GM19328 (cell line): Measurements from ENCODE around the gene TMED9.
"Not testable (repeated sequence)": the region's sequence is repeated elsewhere in the genome, so short reads cannot be mapped to it uniquely, and the experiment has no call there.

Experiments
- ATAC-seq: cut with Tn5 transposase; IDR thresholded peaks from one replicate; pipeline ENCODE4 v1.9.1; 2021; ENCODE audit warnings: mild to moderate bottlenecking, moderate library complexity; ENCODE audit not compliant: unreplicated experiment

Gene TMED9

DNA sequence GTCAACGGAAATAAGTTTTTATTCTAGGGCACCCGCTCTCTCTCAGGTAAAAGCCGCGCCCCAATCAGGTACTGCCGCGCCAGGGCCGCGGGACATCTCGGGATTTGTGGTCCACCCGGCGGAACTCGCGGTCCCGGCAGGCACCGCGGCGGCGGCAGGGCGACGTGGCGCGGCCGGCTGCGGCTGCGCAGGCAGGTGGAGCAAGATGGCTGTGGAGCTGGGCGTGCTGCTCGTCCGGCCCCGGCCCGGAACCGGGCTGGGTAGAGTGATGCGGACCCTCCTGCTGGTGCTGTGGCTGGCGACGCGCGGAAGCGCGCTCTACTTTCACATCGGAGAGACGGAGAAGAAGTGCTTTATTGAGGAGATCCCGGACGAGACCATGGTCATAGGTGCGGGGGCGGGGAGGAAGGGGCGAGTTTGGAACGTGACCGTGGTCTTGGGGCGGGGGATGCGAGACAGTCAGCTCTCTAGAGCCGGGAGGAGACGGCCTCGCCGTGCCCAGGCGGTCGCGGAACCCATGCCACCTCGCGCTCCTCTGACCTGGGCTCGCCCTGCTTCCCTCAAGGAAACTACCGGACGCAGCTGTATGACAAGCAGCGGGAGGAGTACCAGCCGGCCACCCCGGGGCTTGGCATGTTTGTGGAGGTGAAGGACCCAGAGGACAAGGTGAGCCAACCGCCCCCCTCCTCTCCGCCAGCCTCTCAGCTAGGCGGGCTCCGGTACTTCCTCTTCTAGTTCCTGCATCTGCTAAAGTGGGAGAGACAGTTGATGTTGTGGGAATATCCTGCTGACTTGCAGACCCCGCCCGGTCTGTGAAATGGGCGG lies at the start of gene TMED9:
Gene TMED9 (plus strand): TSS at position 194 of the 825 bp plus-strand sequence. CDS start 12 bp downstream, at position 206.
- ATAC-seq: peak; percentile 85

DNA sequence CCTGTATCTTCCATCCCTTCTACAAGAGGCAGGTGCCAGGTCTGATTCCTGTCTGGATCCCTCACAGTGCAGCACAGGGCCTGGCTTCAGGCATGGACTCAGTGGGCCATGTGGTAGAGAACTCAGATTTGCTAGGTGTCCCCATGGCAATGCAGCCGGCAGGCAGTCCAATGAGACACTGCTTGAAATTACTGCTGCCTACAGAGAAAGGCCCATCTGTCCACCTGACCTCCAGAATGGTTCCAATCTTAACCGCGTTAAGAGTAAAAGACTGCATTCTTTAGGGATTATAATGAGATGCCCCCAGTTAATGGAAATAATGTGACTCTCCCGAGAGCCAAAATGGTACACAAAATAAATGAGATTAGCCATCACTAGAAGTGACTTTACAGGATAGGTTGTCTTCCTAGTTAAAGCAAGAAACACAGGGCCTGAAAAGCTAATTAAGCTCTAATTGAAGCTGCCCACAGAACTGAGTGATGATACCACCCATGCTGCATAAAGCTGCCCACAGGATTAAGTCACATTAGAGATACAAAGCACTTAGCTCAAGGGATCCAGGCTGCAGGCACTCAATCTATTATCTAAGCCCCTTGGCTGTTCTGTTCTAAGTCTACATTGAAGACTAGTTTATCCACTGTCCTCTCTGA lies 49.1 kb upstream of the TMED9 start:
- ATAC-seq: no peak

DNA sequence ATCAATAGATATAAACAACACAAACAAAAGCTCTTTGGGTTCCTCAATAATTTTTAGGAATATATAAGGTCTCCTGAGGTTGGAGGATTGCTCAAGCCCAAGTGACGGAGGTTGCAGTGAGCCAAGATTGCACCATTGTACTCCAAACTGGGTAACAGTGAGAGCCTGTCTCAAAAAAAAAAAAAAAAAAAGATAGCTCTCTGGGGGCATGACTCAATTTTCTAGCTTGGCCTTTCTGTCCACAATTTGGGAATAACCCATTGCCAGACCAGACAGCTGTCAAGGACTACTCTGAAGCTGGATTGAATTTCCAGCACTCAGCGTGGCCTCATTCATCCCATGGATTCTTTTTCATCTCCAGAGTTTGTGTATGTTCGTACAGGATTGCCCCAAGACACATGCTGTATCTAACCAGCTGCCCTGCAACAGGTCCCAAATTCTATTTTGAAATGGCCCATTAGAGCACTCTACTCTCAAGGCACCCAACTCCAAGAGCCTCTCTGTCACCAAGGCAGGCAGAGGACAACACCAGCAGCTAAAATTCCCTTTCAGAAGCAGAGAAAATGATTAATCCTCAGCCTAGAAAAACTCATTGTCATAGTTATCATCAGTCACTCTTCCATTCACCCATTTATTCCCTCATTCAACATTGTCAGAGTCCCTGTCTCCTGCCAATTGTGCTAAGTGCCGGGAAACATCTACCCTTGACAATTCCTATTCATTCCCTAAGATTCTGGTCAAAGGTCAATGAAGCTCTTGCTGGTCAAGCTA lies 46.3 kb upstream of the TMED9 start:
- no peak for ATAC-seq

DNA sequence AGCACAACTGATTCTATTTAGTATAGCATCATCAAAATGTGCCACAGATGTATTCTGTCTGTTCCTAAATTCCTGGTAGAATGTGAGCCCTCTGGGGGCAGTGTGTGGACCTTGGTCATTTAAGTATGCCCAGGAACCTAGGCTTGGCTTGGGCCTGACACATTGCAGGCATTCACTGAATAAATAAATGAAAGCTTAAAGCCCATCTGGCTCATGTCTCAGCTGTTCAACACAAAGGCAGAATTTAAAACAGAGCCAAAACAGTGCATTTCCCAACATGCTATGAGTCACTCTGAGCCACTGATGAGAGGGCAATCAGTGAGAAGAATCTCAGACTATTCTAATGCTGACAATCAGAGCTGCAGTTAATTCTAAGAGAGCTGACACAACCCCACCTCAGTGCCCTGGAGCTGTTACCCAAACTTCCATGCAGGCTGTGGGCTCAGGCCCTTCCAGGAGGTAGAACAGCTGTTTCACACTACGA lies 45.7 kb upstream of the TMED9 start:
- no peak for ATAC-seq

DNA sequence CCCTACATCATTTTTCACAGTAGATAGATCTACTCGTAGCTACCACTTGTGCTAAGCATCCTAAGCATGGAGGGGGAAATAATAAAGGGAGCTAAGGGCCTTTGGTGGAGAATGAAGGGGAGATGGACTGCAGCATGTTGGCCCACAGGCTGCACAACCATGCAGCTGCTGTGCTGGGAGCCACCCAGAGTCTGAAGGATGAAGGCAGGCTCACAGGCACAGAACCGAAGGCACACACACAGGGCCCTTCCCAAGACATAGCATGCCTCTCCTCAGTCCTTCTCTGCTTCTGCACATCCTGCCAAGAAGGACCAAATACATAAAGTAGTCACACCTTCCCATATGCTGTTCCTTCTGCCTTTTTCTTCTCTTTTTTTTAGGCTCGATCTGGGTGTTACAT lies 44.3 kb upstream of the TMED9 start:
- no peak for ATAC-seq

DNA sequence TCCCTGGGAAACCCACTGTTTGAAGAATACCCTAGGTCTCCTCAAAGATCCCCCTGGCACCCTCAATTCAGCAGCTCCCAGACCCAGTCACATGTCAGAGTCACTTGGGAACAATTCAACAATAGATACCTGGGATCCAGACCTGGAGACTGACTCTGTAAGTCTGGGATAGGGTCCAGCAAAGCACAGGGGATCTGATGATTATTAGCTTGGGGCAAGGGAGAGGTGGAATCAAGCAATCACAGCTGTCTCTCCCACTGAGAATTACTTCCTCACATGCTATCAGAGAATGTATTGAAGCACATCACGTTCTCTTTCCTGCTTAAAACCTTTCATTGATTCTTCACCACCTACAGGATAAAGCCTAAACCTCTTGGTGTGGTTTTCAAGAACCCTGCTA lies 43.5 kb upstream of the TMED9 start:
- no peak for ATAC-seq

DNA sequence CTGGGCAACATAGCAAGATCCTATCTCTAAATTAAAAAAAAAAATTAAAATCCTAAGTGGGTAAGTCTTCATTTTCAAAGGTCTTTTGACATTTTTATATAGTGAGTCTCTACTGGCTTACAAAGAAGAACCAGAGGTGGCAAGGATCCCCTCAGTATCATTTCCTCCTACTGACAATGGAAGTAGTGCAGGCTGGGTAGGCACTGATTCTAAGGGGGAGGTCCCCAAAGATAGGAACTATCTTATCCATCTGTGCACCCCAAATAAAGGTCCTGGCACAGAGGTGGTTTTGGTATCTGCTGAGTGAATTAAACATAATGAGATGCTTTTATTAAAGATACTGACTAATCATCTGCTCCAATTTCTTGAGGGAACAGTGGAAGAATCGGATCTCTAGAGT lies 41.9 kb upstream of the TMED9 start:
- no peak for ATAC-seq

DNA sequence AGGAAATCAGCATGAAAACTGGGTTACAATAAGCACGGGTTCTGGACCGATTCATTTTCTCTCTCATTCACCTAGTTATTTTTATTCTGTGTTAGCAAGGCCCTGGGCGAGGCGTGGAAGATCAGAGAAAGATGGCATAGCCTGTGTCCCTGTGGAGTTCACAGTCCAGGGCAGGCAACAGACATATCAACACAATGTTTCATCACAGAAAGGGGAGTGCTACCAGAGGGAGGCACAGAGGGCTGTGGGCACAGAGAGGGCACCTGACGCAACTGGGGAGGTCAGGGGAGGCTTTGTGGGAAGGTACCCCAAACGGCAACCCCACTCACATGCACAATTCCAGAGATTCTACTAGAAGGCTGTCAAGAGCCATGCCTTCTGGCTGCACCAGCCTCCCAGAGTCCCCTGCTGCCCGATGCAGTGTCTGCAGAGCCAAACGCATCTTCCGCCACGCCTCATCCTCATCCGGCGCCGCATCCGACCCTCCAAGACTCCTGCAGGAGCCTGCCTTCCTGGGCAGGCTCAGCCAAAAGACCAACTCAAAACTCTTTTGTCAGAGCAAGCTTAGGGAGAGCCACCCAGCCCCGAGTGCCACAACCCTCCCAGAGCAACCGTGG lies 39.1 kb upstream of the TMED9 start:
- no peak for ATAC-seq

DNA sequence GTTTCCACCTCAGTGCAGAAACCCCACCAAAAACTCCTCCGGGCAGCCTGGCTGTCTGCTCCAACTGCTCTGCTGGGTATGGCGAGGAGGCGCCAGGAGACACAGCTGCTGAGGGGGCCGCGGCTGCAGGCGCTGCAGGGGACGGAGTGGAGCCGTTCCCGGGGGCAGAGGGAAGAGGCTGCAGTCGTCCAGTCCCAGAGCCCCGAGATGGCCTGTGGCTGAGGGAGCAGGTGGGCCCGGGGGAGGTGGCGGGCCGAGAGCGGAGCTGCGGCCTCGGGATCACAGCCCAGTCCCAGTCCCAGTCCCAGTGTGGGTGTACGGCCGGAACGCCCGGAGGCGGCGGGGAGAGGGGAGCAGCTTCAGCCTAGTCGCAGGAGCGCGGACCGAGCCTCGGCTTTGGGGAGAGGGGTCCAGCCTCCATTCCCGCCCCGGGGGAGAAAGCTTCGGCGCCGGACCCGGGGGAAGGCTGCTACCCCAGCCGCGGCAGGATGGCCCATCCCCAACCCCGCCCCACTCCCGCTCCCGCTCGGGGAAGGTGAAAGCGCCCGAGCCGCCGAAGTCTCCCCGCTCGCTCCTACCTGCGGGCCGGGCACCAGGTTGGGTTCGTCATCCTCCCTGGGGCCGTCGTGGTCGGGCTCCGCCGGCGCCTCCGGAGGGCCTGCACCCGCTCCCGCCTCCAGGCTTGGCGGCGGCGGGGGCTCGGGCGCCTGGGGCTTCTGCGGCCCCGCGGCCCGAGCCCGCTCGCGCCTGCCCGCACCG lies 38.2 kb upstream of the TMED9 start:
- peak; percentile 37 for ATAC-seq

DNA sequence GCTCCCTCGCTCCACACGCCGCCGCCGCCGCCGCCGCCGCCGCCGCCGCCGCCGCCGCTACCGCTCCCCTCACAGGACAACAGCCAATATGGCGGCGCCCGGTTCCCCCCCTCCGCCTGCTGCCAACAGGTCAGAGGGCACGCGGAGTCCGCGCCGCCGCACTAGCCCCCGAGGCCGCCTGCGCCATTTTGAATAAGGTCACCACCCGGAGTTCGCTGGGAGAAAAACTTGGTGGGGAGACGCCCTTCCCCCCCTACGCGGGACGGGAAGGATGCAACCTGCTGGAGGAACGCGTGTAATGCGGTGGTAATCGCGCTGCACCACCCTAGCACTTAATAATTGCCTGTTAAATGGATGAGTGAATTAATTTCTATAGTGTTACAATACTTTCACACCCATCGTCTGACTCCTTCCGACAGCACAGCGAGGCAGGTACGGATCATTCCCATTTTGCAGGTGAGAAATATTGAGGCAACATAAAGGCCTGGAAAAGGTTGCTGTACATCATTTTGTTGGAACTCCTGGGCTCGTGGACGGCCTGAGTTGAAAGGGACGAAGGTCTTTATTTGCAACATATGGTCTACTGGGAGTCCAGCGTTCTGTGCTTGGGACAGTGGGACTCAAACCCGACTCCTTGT lies 37.4 kb upstream of the TMED9 start, which contains the start of gene FAM193B:
Gene FAM193B (minus strand): TSS at position 90 of the 638 bp plus-strand sequence. CDS start 105 bp downstream, outside the sequence.
- peak; percentile 90 for ATAC-seq

DNA sequence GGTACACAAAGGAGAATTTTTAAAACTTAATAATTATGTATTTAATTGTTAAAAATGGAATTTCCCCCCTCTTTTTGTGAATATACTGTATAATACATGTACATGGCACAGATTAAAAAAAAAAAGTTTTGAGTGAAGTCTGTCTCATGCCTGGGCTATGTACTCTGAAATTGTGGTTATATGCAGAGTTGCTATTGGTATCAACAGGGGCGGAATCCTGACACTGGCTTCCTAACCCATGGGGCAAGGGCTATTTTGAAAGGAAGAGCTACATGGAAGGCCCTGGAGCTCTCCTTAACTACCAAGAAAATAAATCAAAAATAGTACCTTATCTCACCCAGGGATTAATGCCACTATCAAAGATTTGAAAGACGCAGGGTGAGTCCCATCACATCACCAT lies 36.8 kb upstream of the TMED9 start:
- ATAC-seq: no peak

DNA sequence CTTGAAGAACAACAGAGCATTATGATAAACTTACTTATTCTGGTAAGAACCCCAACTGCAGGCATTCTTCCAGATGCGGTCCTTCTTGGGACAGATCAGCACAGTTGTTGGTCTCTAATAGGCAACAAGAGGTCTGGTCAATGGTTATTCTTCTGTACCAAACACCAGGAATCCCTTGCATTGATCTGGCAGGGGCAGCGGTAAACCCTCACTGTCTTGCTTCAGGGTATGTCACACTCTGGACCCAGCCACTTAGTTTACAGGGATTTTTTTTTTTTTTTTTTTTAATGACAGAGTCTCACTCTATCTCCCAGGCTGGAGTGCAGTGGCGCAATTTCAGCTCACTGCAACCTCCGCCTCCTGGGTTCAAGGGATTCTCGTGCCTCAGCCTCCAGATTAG lies 36.3 kb upstream of the TMED9 start:
- no peak for ATAC-seq

DNA sequence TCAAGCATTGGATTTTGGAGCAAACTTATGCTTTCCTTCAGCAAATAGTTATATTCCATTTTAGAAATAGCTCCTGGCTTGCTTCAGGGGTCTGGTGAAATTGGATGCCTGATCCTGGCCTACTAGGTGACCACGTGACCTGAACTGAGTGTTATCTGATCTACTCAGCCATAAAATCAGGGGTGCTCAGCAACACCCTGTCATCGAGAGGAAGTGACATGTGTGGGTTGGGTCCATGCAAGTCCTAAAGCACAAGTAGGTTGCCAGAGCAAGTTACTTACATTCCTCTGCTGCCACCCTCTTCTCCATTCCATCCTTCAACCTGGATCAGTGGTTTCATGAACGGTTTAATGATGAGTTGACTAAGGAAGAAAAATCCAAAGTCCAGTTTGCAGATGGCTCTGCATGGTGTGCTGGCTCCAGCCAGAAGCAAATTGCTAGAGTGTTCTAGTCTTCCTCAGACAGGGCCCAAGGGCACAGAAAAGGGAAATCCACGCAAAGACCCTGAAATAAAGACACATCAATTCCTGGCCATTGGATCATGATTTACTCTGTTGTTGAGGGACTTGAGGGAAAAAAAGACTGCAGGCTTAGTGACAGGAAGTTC lies 34.9 kb upstream of the TMED9 start:
- no peak for ATAC-seq

DNA sequence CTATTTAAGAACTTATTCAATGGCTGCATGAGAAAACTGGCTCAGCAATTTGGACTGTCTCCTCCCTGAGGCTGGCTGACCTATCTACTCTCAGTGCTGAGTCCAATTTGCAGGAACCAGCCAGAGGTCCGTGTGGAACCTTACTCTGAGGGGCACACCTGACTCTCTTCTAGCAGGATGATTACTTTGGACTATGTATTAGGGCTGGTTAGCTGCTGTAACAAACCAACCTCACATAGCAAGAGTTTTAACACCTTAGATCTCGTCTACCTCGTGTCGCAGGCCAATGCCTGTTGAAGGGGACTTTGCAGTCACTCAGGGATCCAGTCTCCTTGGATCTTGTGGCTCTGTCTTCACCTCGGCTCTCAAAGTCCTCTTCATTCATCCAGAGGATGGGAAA lies 34.2 kb upstream of the TMED9 start:
- no peak for ATAC-seq

DNA sequence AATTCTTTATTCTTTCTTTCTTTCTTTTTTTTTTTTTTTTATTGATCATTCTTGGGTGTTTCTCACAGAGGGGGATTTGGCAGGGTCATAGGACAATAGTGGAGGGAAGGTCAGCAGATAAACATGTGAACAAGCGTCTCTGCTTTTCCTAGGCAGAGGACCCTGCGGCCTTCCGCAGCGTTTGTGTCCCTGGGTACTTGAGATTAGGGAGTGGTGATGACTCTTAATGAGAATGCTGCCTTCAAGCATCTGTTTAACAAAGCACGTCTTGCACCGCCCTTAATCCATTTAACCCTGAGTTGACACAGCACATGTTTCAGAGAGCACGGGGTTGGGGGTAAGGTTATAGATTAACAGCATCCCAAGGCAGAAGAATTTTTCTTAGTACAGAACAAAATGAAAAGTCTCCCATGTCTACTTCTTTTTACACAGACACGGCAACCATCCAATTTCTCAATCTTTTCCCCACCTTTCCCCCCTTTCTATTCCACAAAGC lies 32.5 kb upstream of the TMED9 start:
- ATAC-seq: not testable (repeated sequence)

DNA sequence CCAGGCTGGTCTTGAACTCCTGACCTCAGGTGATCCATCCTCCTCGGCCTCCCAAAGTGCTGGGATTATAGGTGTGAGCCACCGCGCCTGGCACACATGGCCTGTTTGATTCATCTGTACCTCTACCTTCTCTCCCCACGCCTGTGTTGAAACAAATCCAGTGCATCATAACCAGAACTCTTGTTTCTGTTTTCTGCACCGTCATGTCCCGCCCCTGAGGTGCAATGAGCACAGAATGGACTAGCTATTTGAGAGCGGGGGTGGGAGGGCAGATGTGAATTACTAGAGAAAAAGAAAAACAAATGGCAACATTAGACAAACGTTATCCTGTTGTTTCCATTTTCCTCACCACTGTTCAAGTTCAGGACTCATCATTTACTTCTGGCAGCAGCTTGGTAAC lies 27.0 kb upstream of the TMED9 start:
- no peak for ATAC-seq

DNA sequence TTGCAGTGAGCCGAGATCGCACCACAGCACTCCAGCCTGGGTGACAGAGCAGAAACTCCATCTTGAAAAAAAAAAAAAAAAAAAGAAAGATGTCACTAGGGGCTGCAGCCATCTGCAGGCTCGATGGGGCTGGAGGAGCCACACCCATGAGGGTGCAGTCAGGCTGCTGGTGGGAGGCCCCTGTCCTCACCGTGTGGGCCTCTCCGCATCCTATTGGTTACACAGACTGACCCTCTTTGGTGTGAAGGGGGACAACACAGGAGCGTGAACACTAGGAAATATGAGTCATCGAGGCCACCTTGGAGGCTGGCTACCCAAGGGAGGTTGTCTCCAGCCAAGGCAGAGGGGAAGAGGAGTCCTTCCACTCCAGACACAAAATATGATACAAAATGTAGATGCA lies 23.7 kb upstream of the TMED9 start:
- no peak for ATAC-seq

DNA sequence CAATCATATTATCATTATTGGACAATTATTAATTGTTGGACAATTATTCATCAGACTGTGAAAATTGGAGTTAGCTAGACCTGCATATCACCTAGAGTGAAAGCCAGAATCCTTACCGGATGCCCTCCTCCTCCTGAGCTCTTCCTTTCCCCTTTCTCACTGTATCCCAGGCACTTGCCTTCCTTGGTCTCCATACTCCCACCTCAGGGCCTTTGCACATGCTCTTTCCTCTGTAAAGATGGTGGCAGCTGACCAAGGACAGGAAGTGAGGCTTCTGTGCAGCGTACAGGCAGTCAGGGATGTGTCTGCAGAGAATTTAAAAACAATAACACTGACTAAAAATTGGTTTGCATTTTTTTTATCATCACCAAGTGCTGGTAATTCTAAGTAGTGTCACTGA lies 22.1 kb upstream of the TMED9 start:
- no peak for ATAC-seq

DNA sequence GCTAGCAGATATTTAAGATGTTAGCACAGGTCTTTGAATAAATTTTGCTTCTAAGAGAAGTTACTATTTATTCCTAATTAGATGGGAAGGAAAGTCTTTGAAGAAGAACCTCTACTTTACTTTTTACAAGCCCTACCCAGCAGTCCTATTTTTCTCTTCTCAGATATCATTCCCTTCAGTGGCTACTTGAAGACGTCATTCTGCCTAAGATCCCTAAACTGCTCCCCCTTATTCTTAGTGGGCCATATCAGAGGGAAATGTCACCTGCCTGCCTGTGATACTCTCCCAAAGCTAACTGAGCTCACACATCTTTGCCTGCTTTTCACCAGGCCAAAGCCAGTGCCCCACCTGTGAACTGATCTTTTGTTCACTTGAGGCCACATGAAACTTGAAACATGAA lies 16.5 kb upstream of the TMED9 start:
- ATAC-seq: no peak
